Loucy (cell line): ENCODE measurements around the gene IQCC.

Source experiments
- H2AFZ ChIP-seq: fragments of 200-600 bp; sonication (generic); 2 replicates; pipeline ENCODE4 v1.6.0; 2016; ENCODE audit warnings: antibody characterized with exemption, mild to moderate bottlenecking, low read length, moderate library complexity
- H3F3A ChIP-seq: fragments of 200-600 bp; 2 replicates; pipeline ENCODE4 v1.6.0; 2016; ENCODE audit warnings: antibody characterized with exemption, low read depth, mild to moderate bottlenecking
- H3K27me3 ChIP-seq: fragments of 200-600 bp; sonication (generic); 2 replicates; pipeline ENCODE4 v1.6.1; 2014; ENCODE audit warnings: low read length, mild to moderate bottlenecking; ENCODE audit not compliant: insufficient read depth, poor library complexity, severe bottlenecking
- H3K36me3 ChIP-seq: fragments of 200-600 bp; sonication (generic); 2 replicates; pipeline ENCODE4 v1.6.1; 2016; ENCODE audit warnings: low read length; ENCODE audit not compliant: insufficient read depth
- H3K4me1 ChIP-seq: fragments of 200-600 bp; sonication (generic); 2 replicates; pipeline ENCODE4 v1.5.1; 2014; ENCODE audit warnings: low read length, mild to moderate bottlenecking; ENCODE audit not compliant: insufficient read depth, poor library complexity, severe bottlenecking
- H3K4me2 ChIP-seq: fragments of 200-600 bp; sonication (generic); 2 replicates; pipeline ENCODE4 v1.6.0; 2014; ENCODE audit warnings: antibody characterized with exemption, low read length, low read depth, mild to moderate bottlenecking; ENCODE audit not compliant: poor library complexity, severe bottlenecking
- H3K4me3 ChIP-seq: fragments of 200-600 bp; sonication (generic); 2 replicates; pipeline ENCODE4 v1.5.1; 2014; ENCODE audit warnings: low read length, mild to moderate bottlenecking, mixed read lengths; ENCODE audit not compliant: poor library complexity, severe bottlenecking
- H3K79me2 ChIP-seq: fragments of 200-600 bp; sonication (generic); 2 replicates; pipeline ENCODE4 v1.6.1; 2014; ENCODE audit warnings: low read length; ENCODE audit not compliant: insufficient read depth
- H3K9ac ChIP-seq: fragments of 200-600 bp; sonication (generic); 2 replicates; pipeline ENCODE4 v1.6.0; 2014; ENCODE audit warnings: mild to moderate bottlenecking, low read depth, low read length, moderate library complexity; ENCODE audit not compliant: poor library complexity, severe bottlenecking
- H3K9me2 ChIP-seq: fragments of 200-600 bp; sonication (generic); replicated peaks from 2 replicates; pipeline ENCODE4 v1.6.1; 2016; ENCODE audit warnings: low read depth, low read length, mixed read lengths
- H3K9me3 ChIP-seq: fragments of 200-600 bp; sonication (generic); 2 replicates; pipeline ENCODE4 v1.6.1; 2014; ENCODE audit warnings: mild to moderate bottlenecking, antibody characterized with exemption, low read length, low read depth; ENCODE audit not compliant: insufficient read depth
- H4K20me1 ChIP-seq: fragments of 200-600 bp; sonication (generic); 2 replicates; pipeline ENCODE4 v1.6.0; 2014; ENCODE audit warnings: antibody characterized with exemption, low read length, mild to moderate bottlenecking; ENCODE audit not compliant: insufficient read depth, poor library complexity, severe bottlenecking
- CTCF ChIP-seq: fragments of 200-600 bp; sonication (generic); conservative IDR thresholded peaks from 2 replicates; pipeline ENCODE4 v1.5.1; 2014; ENCODE audit warnings: mild to moderate bottlenecking, antibody characterized with exemption, low read length
- EZH2phosphoT487 ChIP-seq: fragments of 200-600 bp; IDR thresholded peaks from 2 replicates; pipeline ENCODE4 v1.6.1; 2018; ENCODE audit warnings: antibody characterized with exemption, mild to moderate bottlenecking, moderate library complexity, borderline replicate concordance

Gene IQCC

GRCh38 chr1:32199717-32200072, 5.8 kb upstream of the IQCC start:
- H3K4me3 ChIP-seq: peak overlapping the region; percentile 81
- peaks cover 11% of the 10 kb centered on the region; the same call in 1 of the 2 replicates for H3K79me2 ChIP-seq
- peak overlapping the region; percentile 93 for H3K4me2 ChIP-seq
- no peaks in the 10 kb centered on the region for H3K9me2 ChIP-seq
- H3K36me3 ChIP-seq: peaks cover 20% of the 10 kb centered on the region; the same call in 1 of the 2 replicates
- TF ChIP-seq CTCF (no peak), EZH2phosphoT487 (no peak)
- H3F3A ChIP-seq: peaks cover 4% of the 10 kb centered on the region; the same call in 1 of the 2 replicates
- no peaks in the 10 kb centered on the region for H3K27me3 ChIP-seq
- peaks cover 61% of the 10 kb centered on the region for H3K4me1 ChIP-seq
- peaks cover 41% of the 10 kb centered on the region for H4K20me1 ChIP-seq
- no peaks in the 10 kb centered on the region for H3K9me3 ChIP-seq
- H2AFZ ChIP-seq: no peak overlapping the region
- H3K9ac ChIP-seq: peak overlapping the region; percentile 71

- H2AFZ ChIP-seq: peak within 1 kb of the TSS; percentile 74
- peaks cover 11% of the 10 kb centered on the region; the same call in 1 of the 2 replicates for H3K79me2 ChIP-seq
- H3K4me3 ChIP-seq: peak within 1 kb of the TSS; percentile 81
- peak within 1 kb of the TSS; percentile 71 for H3K9ac ChIP-seq
- no peaks in the 10 kb centered on the region for H3K9me2 ChIP-seq
- TF ChIP-seq EZH2phosphoT487: no peak
- H3K36me3 ChIP-seq: peaks cover 13% of the 10 kb centered on the region; the same call in 1 of the 2 replicates
- peaks cover 3% of the 10 kb centered on the region; the same call in 1 of the 2 replicates for H3F3A ChIP-seq
- peaks cover 55% of the 10 kb centered on the region for H3K4me1 ChIP-seq
- no peaks in the 10 kb centered on the region for H3K27me3 ChIP-seq
- peaks cover 34% of the 10 kb centered on the region for H4K20me1 ChIP-seq
- no peaks in the 10 kb centered on the region for H3K9me3 ChIP-seq
- H3K4me2 ChIP-seq: peak within 1 kb of the TSS; percentile 93
Observed at GRCh38 chr1:32200226-32201010, 5.1 kb upstream of the IQCC start, which contains the start of gene CCDC28B. TSS of gene CCDC28B (plus strand) at chr1:32200595. CDS start at chr1:32201936, 1,341 bp downstream.

- Histone ChIP-seq H3K79me2 (peaks cover 11% of the 10 kb centered on the region; the same call in 1 of the 2 replicates), H3K4me2 (peak overlapping the region; percentile 93), H3K9ac (peak overlapping the region; percentile 71), H3K9me3 (no peaks in the 10 kb centered on the region), H3K4me3 (peak overlapping the region; percentile 81), H3K36me3 (peaks cover 9% of the 10 kb centered on the region; the same call in 1 of the 2 replicates), H3K27me3 (no peaks in the 10 kb centered on the region), H3K4me1 (peaks cover 51% of the 10 kb centered on the region), H2AFZ (peak overlapping the region; percentile 74), H4K20me1 (peaks cover 28% of the 10 kb centered on the region), H3F3A (no peaks in the 10 kb centered on the region; the same call in 1 of the 2 replicates), H3K9me2 (no peaks in the 10 kb centered on the region)
- TF ChIP-seq CTCF (0 out of 2 replicates have a peak, but pooled peaks have one; percentile 12), EZH2phosphoT487 (no peak)
Observed at GRCh38 chr1:32201011-32201855, 4.2 kb upstream of the IQCC start.
